CMK (cell line): ENCODE measurements around the gene ZDHHC22.

ENCODE experiments used
- DNase-seq: peaks from one replicate; pipeline ENCODE4 v3.0.0-alpha.2; 2010; ENCODE audit warnings: low read depth

Gene ZDHHC22

DNA sequence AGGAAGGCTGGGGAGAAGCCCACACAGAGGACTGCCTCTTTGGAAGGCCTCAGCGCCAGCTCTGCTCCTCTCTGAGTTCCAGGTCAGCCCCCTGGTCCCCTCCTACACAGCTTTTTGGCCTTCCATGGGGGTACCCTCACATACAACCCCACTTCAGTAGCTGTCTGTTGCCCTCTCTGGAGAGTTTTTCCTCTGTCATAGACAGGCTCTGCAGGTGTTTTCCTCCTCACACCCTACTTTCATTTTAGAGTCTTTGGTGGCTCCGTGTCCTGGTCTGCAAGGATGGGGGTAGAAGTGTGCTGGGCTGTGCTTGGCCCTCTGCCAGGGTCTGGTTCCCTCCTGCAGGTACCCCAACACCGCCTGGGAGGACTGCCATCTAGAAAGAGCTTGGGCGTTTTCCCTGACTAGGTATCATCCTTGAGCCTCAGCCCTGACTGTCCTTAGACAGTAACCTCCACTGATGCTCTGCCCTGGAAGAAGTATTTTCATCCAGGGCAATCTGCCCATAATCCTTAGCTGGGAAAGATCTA lies 15.1 kb downstream of the ZDHHC22 start:
- no peak for DNase-seq

DNA sequence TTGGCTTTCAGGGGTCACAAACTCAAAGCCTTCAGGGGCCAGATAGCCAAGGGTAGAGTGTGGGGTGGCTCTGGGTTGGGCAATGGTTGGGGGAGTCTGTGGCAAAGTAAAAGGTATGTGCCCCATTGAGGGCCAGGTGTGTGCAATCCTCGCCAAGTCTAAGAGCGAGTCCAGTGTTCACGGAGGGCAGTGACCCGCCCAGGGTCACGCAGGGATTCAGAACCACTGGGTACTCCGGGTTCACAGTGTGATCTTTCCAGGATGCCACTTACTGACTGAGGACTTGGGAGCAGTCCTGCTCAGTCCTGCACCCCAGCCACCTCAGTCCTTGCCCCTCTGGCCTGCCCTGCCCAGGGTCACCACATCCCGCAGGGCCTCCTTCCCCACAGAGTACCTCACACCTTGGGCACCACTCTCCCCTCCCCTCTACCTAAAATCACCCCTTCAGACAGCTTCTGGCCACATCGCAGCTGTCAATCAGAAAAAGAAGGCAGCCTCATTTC lies 15.7 kb downstream of the ZDHHC22 start:
- DNase-seq: no peak

DNA sequence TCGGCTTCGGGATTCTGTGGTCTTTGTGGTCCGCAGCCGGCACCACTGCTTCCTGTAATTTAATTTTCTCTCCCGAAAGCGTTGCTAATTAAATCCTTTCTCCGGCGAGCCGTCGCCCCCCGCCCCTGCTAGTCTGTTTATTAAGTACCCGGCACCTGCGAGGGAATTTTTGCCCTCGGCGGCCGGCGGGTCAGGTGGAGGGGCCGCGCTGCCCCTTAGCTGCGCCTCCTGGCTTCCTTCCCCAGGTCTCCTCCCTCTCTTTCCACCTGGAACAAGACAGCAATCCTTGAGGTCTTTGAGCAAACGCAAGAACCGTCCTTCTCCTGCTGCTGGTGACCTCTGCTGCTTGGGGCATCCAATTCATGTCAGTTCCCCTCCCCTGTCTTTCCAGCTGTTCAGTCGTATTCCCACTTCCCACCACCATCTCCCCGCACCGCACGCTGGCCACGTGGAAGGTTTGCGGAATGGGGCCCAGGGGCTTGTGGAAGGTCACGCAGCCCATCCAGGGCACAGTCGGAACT lies 16.2 kb downstream of the ZDHHC22 start:
- no peak for DNase-seq

DNA sequence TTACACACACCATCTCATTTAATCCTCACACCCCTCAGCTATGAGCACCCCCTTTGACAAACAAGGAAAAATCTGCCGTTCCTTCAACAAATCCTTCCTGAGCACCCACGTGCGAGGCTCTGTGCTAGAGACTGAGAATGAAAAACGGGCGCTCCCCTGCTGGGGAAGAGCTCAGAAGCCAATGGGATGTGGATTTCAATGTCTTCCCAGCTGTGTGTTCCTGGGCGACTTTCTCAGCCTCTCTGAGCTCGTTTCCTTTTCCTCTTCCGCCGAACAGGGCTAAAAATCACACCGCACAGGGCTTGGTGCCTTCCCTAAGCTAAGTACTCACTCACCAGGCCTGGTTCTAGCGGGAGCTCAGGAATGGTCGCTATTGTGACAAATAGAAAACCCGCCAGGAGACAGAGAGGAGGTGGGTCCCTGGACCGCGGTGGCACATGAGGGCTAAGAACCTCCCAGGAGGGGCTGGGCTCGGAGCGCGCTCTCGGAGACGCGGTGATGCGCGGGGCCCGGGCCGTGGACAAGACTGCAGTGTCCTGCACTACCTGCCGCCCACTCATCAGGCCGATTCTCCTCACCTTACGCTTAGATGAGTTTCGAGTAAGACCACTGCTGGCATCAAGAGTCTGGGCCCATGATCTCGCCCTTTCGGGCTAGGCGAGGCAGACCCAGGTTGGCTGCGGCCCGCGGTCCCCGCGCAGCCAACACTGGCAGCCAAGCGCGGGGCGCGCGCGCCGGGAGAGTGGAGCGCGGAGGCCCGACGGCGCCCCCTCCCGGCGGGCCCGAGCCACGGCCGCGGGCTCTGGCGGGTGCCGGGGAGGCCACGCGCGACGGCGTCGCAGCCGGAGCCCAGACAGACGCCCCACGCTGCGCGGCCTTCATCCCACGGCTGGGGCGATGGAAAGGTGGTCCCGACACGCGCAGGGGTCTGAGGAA lies 17.0 kb downstream of the ZDHHC22 start:
- DNase-seq: no peak

DNA sequence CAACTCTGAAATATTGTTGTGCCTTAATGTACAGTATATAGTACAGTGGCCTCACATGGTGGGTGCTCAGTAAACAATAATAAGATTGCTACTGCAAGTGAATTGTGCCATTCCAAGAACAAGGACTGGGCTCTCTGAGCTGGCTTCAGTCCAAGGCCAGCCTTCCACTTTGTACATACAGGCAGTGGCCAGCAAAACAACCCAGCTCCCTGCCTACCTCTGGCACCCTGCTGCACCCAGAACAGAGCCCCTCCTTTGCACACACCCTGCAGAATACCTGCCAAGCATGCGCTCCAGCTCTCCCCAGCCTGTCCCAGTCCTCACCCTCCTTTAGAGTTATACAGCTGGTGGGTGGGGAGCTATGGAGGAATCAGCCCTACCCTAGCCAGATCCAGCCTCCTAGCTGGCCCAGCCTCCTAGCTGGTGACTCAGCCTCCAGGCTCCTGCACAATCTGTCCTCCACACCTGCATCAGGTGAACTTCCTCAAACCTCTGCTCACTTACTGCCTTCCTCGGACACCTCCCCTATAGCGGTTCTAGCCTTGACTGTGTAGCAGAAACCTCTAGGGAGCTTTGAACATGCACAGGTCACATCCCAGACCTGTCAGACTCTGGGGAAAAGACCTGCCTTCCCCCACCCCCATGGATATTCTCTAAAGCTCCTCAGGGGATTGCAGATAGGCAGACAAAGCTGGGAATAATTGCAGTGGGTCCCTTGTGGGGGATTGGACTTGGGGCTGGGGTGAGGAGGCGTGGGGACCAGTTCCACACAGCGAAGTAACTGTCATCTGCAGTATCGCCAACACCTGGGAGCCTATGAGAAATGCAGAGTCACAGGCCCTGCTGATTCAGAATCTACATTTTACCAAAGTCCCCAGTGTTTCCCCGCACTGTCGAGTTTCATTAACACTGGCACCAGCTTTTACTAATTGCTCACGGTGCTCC lies 17.9 kb downstream of the ZDHHC22 start:
- no peak for DNase-seq

DNA sequence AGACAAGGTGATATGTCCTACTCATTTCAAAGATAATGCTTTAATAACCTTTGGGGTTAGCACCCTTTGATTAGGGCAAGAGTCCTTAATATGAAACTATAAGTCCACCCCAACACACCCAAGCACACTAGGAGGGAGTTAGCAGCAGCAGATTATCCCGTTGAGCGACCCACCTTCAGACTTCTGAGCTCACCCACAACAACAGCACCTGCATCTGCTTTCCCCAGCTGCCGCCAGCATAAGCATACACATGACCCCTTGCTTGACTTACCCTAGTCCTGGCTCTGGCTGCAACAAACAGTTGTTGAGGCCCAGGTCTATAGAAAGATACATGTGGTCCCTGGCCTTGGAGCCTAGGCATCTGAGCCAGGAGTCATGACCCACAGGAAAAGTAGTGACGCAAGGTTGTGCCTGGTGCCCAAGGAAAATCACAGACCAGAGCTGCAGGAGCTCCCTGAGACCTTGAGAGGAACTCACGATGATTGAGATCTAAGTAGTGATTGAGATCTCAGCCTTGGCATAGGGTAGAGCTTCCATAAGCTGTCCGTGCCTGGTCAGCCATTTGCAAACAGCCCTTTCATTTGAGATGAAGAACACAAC lies 19.0 kb downstream of the ZDHHC22 start:
- DNase-seq: no peak

DNA sequence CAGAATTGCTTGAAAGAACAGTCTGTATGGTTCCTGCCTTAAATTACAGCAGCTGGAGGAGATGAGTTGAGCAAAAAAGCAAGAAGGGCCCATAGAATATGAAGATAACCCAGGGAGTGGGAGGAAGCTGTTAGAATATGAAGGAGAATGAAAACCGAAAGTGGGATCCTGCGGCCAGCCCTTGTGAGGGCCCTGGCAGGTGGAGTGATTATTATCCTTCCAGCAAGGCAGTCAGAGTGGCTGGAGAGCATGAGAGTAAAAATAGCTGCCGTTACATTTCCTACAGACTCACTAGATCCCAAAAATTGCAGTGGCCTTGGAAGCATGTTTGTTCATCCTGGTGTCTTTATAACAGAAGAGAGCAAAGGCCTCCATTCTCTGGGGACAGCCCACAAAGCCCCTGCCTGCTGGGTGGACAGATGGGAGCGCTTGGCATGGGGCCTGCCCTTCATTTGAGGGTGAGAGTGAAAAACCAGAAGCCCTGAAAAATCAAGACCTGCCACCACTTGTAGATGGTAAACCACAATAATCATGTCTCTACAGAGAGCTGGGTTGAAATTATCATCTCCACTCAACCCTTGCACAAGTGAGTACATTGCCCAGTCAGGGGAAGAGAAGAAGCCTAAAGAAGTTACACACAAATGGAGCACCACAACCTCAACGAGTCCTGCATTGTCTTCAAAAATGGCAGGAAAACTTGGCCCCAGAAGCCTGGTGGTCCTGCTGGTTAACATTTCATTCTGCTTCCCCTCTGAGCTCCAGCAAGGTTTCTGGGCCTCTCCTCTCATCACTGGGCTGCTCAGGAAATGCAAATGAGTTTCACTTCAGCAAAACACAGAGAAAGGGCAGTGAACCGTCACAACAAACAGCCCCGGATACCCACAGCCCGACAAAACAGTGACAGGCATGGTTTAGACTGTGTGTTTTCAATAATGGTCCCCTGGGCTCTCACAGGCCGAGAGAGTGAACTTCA lies 20.5 kb downstream of the ZDHHC22 start:
- no peak for DNase-seq

DNA sequence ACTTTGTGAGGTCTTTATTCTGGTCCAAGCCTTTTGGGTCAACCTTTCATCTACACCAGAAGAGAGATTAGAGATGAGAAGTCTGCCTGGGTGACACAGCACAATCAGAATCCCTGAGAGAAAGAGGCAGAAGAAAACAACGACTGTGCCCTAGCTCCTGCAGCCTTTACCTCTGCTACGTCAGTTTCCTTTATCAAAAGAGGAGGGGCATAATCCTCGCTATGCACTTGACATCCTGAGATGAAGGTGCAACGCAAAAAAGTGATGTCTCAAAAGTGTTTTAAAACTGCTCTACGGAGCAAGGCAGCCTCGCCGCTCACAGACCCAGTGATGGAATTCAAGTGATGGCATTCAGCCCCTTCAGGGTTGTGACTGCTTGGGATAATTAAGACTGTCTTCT lies 21.7 kb downstream of the ZDHHC22 start:
- DNase-seq: no peak

DNA sequence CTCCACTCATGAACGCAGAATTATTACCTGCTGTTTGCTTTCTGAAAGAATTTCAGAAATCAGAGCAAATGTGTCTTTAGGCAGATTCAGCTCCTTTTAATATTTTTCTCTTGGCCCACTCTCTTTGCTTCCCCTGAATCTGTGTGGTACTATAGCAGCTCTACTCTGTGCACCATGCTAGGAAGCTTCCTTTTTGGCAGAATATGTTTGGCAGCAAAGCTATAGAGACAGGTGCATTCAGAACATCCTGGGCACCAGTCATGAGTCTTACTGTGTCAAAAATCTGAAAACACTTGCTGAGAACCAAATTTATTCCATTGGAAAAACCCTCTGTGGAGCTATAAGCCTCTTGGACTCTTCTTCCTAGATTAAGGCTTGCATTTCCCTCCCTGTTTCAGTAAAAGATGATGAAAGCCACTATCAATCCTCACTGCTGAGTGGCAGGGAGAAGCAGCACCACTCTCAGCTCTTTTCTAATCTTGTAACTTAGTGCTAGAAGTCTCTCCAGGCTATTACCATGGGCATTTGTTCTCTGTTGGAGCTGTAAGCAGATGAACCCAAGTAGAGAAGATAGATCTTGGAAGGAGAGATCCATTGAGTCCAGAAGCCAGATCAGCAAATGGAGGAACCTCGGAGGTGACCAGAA lies 25.3 kb downstream of the ZDHHC22 start:
- DNase-seq: no peak

DNA sequence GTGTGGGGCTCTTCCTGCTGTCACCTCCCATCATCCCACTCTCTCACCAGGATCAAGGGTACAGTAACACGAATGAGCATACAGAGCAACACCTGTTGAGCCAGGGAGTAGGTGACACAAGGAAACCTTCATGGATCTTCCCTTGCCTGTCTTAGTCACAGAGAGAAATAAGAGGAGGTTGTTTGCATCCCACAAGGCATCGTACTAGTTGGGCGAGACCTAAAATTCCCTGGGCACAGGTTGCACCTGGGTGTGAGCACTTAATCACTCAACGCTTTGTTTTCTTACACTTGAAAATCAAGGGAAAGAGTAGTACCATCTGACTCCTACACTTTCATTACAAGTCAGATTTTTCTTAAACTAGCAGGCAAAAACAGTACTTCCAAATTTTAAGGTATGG lies 27.0 kb downstream of the ZDHHC22 start:
- DNase-seq: no peak

DNA sequence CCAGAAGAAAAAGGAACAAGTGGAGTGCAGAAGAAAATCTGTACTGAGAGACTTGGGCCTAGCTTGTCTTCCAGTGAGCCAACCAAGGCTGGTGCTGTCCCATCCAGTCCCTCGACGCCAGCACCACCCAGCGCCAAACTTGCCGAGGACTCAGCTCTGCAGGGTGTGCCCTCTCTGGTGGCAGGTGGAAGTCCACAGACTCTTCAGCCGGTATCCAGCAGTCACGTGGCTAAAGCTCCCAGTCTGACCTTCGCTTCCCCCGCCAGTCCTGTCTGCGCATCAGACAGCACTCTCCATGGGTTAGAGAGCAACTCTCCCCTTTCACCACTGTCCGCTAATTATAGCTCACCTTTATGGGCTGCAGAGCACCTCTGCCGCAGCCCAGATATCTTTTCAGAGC lies 27.9 kb downstream of the ZDHHC22 start:
- no peak for DNase-seq

DNA sequence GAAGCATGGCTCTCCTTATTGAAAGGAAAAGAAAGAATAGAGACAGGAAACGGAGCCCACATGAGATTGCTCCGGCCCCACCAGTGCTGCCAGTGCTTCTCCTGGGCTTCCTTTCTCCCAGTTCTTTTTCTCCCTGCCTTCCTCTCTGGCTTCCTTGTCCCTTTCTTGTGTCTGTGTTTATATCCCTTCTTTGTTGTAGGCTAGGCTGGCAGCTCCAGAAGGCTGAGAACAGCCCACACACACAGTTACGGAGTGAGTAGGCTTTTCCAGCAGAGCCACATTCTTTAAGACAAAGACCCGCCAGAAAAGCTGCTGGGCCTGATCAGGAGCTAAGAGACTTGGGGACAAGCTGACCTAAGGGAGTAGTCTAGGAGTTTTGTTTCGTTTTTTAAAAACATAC lies 30.6 kb downstream of the ZDHHC22 start:
- DNase-seq: no peak

DNA sequence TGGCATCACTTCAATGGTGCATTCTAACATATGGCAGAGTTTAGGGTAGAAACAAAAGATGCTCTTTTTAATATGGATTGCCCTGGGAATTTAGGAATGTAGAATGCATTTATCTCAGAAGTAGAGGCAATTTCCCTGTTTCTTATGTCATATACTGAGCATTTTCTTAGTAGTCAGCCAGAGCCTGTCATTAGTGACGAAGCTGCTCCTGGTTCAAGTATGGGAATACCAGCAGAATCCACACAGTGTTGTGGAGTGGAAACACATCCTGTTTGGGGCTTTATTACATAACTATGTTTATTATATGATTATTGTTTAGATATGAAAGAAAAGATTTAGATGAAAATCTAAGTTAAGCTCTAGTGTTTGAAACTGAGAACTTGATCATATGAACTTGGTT lies 31.3 kb downstream of the ZDHHC22 start:
- DNase-seq: no peak

DNA sequence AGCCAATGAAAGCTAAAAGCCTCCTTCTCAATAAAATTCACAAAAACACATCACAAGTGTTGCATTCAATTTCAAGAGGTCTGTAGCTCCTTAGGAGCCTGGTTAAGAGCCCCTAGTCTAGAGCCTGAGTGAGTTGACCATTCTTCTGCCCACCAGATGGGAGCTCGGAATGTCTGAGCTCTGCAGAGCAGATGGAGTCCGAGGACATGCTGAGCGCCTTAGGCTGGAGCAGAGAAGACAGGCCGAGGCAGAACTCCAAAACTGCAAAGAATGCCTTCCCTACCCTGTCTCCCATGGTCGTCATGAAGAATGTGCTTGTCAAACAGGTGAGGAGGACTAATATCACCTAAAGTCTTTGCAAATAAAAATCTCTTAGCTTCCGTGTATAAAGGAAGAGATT lies 31.9 kb downstream of the ZDHHC22 start:
- no peak for DNase-seq

DNA sequence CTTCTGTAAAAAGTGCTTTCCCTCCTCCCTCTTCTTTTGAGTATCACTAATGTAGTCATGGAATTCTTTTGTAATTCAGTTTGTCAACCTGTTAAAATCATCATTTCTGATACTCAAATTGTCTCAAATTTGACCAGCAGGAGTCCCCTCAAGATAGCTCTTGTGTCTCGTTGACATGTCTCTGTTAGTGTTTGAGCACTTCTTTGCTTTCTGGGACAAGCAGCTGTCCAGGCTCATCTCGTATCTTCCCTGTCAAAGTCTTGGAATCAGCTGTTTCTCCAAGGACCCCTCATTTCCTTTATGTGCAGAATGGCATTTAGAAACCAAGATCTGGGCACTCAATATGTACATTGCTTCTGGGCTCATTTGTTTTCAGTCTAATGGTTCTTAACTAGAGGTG lies 32.8 kb downstream of the ZDHHC22 start:
- DNase-seq: no peak

DNA sequence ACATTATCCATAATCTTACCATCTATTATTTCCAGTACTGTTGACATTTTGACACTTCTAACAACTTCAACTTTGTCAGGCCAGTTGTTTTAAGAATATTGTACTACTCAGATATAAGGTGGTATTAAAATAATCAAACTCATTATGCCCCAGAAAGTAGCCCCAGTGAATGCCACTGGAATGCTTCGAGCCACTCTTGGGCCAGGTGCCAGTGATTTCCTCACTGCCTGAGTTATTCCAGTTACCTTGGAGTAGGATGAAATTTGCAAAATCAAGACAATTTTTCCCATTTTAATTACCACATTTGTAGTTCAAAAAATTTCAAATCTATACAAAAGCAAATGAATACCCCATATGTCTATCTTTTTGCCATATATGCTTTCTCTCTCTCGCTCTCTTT lies 34.4 kb downstream of the ZDHHC22 start:
- DNase-seq: no peak

DNA sequence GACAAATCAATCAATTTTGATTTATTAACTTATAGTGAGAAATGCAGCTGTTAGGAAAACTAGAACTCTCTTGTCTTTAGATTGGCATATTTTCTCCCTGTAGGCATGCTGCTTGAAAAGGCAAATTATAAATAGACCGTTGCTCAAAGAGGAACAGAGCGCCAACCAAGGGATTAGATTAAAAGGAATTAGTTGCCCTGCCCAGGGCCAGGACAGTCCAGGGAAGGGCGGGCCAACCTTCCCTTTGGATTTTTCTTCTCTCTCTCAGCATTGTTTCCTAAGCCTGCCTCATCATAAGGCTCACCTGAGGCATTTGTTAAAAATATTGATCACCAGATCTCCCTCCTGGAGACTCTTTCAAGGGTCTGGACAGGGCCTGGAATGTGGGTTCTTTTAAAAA lies 34.9 kb downstream of the ZDHHC22 start:
- no peak for DNase-seq

DNA sequence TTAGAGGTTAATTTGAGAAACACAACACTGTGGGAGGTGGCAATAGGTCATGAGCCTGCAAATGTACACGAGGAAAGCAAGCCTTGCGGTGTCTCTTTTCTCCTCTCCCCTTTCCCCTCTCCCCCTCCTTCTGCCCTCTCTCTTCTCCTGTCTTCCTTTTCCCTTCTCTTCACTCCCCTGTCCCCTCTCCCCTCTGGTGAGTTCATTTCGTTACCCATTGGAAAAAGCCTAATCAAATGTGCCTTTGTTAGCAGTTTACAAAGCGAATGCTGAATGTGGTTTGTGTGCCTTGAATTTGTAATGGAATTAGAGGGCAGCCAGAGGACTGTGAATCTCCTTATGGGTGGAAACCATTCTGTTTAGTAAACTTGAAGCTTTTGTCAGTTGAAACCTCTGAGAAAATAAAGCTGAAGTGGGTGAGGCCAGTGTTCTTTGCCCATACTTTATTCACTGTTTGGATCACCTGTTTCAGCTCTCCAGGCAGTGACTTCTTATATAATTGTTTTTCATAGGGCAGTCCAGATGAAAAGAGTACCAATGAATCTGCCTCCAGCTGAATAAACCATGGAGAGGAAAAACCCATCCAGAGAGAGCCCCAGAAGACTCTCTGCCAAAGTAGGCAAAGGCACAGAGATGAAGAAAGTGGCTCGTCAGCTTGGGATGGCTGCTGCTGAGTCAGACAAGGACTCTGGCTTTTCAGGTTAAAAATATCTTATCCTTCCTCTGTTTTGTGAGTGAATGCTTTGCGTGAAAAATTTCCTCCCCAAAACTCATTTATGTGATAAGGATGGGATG lies 36.2 kb downstream of the ZDHHC22 start:
- no peak for DNase-seq

DNA sequence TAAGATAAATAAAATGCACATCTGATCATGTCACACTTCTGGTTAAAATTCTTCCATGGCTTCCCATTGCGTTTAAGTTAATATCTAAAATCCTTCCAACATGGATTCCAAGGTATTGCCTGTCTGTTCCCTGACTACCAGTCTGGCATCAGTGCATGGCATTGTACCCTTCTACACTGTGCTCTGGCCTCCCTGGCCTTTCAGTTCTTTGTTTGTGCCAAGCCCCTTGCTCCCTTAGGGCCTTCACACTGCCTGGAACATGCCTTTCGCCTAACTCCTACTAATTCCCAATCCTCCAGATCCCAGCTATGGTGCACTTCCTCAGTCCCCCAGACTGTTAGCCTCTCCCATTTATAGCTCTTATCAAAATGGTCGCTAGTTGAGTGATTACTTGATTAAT lies 37.2 kb downstream of the ZDHHC22 start:
- no peak for DNase-seq
